Heart left ventricle (tissue), 13 donors: ENCODE measurements around the gene CTCFL.

Experiments
- POLR2A ChIP-seq, 2 donors: fragments of 450-650 bp; IDR thresholded peaks; one replicate each; pipeline ENCODE4 v1.6.1; 2017; ENCODE audit warnings: antibody characterized with exemption in 2 of 2, mild to moderate bottlenecking in 2 of 2, moderate library complexity in 2 of 2
- TF ChIP-seq, protein P1 (sequence below), 12 donors: fragments of 200-600 bp; sonication (generic) in 4 of 12; IDR thresholded peaks; one replicate each; pipeline versions ENCODE4 v1.5.0 to v1.8.0; 2018 to 2022; ENCODE audit warnings: antibody characterized with exemption in 12 of 12, mild to moderate bottlenecking in 5 of 12
- donor health status: ischemic (EF 13 %, LVEDD 7.1; RV severe dilation, severe dysfunction).
- donor health status: DM: no; HTN: yes; CAD: no.
- donor health status: DM: no; HTN: no; CAD: no.
- donor health status: ischemic (EF 25% LVEDD 6.9; RV normal size, moderate dysfunction).
- donor health status: ischemic (EF 25% LVEDD 5.7; RV mildly dilated, moderate dysfunction).
- donor health status: ischemic (EF 35%, LVEDD 5.7; RV mildly dilated, moderate dysfunction).
- donor health status: nonischemic (EF 11% LVEDD 7.7; RV severe dilation, severe dysfunction).
- donor health status: DM: yes; HTN: yes; CAD: no.
- donor health status: PGD.
- donor health status: ischemic (EF 29% LVEDD 5.4; RV normal size, mild dysfunction).
- donor health status: nonischemic (EF 23%, LVEDD 6.1; RV moderate dilation, normal function).

DNA sequence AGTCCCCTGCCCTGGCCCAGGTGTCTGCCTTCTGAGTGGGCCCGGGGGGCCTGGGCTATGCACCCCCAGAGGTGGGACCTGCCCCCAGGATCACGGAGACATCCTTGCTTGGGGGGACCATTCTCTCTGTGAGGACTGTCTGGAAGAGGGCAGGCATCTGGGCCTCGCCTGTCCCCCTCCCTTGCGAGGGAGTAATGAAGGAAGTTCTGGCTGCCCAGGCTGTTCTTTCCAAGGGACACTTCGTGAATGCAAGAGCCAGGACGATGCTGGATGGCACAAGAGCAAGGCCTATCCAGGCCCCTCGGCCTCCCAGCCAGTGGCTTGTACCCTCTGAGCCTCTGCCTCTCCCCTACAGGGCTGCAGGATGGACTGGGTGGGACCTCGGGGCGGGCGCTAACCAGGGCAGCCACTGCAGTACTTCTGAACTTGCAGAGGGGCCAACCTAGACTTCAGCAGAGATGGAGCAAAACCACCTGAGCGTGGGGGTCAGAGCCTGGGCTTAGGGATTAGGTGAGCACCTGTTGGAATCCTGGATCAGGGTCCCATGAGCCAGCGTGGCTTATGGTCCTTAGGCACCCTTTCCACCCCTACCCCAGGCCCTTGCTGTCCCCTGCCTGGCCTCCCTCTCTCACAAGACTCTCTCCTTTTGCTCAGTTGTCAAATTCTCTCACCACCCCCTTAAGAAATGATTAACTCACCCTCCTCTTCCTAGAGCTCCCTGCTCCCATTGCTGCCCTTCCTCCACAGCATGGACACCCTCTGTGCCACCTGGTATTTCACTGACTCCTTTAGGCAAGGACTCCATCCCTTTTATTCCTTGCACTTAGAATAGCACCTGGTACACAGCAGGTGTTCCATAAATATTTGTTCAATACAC, 53.2 kb downstream of the CTCFL start:
- TF ChIP-seq, protein P1, sequence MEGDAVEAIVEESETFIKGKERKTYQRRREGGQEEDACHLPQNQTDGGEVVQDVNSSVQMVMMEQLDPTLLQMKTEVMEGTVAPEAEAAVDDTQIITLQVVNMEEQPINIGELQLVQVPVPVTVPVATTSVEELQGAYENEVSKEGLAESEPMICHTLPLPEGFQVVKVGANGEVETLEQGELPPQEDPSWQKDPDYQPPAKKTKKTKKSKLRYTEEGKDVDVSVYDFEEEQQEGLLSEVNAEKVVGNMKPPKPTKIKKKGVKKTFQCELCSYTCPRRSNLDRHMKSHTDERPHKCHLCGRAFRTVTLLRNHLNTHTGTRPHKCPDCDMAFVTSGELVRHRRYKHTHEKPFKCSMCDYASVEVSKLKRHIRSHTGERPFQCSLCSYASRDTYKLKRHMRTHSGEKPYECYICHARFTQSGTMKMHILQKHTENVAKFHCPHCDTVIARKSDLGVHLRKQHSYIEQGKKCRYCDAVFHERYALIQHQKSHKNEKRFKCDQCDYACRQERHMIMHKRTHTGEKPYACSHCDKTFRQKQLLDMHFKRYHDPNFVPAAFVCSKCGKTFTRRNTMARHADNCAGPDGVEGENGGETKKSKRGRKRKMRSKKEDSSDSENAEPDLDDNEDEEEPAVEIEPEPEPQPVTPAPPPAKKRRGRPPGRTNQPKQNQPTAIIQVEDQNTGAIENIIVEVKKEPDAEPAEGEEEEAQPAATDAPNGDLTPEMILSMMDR (IDR thresholded peaks at IDR 0.05), result no peak
- TF ChIP-seq POLR2A (IDR thresholded peaks at IDR 0.05), result no peak
